Measurements from ENCODE around the gene TMEM209. TPM values are rescaled to one million over a fixed set of nuclear protein-coding genes. Genes with fewer than 3 reads are reported as not detected.

Gene TMEM209
- polyA plus RNA-seq, 1 donor from 2014 or later = 14.6 TPM

DNA sequence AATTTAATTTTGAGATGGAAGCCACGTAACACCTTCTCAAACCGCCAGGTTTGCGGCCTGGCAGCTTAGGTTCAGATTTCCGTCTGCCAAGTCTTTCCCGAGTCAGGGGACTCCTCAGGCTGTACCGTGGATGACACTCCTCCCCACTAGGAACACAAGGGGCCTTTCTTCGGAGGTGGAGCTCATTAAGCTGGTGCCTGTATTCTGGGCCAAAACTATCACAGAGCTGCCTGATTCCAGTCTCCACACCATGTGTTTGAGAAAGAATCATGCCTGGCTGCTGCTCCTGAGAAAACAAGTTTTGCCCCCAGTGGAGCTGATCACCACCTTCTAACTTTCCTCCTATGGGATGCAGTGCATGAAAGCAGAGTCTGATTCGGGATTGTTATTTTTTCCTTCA is 44.8 kb downstream of the TMEM209 start:
- Histone ChIP-seq H3K9me2 (ENCODE audit: insufficient read depth, low read length) (no peaks in the 10 kb centered on the region), H3F3A (ENCODE audit: insufficient read depth, low read length, poor library complexity, severe bottlenecking) (no peaks in the 10 kb centered on the region), H3K9ac (ENCODE audit: low read length) (no peak overlapping the region), H2AFZ (ENCODE audit: low read depth, low read length) (no peak overlapping the region), H3K4me3 (ENCODE audit: low read length) (no peak overlapping the region), H3K27ac (ENCODE audit: low read length) (no peak overlapping the region), H4K20me1 (ENCODE audit: insufficient read depth) (no peaks in the 10 kb centered on the region), H3K4me2 (ENCODE audit: low read length) (no peak overlapping the region), H3K27me3 (ENCODE audit: insufficient read depth, low read depth, low read length) (no peaks in the 10 kb centered on the region), H3K79me2 (replicated peaks; ENCODE audit: insufficient read depth, low read length) (no peaks in the 10 kb centered on the region), H3K9me3 (ENCODE audit: low read length) (no peaks in the 10 kb centered on the region), H3K36me3 (ENCODE audit: insufficient read depth, low read length) (no peaks in the 10 kb centered on the region)
- TF ChIP-seq MXI1 (conservative IDR thresholded peaks at IDR 0.05; ENCODE audit: poor library complexity, severe bottlenecking) = no peak
- TF ChIP-seq POLR2AphosphoS5 (IDR thresholded peaks at IDR 0.05) = no peak
- no peak for TF ChIP-seq TAF1 (IDR thresholded peaks at IDR 0.05; ENCODE audit: low read depth)
- no peak for TF ChIP-seq RAD21 (conservative IDR thresholded peaks at IDR 0.05)
- no peak for TF ChIP-seq SMC3 (conservative IDR thresholded peaks at IDR 0.05; ENCODE audit: poor library complexity)
- TF ChIP-seq, protein P1, sequence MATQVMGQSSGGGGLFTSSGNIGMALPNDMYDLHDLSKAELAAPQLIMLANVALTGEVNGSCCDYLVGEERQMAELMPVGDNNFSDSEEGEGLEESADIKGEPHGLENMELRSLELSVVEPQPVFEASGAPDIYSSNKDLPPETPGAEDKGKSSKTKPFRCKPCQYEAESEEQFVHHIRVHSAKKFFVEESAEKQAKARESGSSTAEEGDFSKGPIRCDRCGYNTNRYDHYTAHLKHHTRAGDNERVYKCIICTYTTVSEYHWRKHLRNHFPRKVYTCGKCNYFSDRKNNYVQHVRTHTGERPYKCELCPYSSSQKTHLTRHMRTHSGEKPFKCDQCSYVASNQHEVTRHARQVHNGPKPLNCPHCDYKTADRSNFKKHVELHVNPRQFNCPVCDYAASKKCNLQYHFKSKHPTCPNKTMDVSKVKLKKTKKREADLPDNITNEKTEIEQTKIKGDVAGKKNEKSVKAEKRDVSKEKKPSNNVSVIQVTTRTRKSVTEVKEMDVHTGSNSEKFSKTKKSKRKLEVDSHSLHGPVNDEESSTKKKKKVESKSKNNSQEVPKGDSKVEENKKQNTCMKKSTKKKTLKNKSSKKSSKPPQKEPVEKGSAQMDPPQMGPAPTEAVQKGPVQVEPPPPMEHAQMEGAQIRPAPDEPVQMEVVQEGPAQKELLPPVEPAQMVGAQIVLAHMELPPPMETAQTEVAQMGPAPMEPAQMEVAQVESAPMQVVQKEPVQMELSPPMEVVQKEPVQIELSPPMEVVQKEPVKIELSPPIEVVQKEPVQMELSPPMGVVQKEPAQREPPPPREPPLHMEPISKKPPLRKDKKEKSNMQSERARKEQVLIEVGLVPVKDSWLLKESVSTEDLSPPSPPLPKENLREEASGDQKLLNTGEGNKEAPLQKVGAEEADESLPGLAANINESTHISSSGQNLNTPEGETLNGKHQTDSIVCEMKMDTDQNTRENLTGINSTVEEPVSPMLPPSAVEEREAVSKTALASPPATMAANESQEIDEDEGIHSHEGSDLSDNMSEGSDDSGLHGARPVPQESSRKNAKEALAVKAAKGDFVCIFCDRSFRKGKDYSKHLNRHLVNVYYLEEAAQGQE (IDR thresholded peaks at IDR 0.05; ENCODE audit: borderline replicate concordance) = no peak
- TF ChIP-seq, protein P2, sequence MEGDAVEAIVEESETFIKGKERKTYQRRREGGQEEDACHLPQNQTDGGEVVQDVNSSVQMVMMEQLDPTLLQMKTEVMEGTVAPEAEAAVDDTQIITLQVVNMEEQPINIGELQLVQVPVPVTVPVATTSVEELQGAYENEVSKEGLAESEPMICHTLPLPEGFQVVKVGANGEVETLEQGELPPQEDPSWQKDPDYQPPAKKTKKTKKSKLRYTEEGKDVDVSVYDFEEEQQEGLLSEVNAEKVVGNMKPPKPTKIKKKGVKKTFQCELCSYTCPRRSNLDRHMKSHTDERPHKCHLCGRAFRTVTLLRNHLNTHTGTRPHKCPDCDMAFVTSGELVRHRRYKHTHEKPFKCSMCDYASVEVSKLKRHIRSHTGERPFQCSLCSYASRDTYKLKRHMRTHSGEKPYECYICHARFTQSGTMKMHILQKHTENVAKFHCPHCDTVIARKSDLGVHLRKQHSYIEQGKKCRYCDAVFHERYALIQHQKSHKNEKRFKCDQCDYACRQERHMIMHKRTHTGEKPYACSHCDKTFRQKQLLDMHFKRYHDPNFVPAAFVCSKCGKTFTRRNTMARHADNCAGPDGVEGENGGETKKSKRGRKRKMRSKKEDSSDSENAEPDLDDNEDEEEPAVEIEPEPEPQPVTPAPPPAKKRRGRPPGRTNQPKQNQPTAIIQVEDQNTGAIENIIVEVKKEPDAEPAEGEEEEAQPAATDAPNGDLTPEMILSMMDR (IDR thresholded peaks at IDR 0.05; ENCODE audit: poor library complexity, severe bottlenecking) = no peak
- no peak for TF ChIP-seq EZH2 (IDR thresholded peaks at IDR 0.05; ENCODE audit: borderline replicate concordance, insufficient read depth, low read length, poor library complexity, severe bottlenecking)
- no peak for TF ChIP-seq EP300 (conservative IDR thresholded peaks at IDR 0.05; ENCODE audit: poor library complexity, severe bottlenecking)

DNA sequence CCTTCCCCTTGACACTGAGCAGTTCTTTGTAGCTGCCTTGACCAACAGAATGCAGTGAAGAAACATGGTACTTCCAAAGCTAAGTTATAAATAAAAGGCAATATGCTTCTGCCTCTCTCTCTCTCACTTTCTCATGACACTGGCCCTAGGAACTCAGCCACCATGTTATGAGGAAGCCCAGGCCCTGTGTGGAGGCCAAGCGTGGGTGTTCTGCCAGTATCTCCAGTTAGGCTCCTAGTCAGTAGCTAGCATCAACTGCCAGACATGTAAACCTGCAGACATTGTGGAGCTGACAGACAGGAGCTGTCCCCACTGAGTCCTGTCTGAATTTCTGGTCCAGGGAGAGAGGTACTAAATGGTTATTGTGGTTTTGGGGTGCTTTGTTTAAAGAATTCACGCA is 45.2 kb downstream of the TMEM209 start:
- no peaks in the 10 kb centered on the region for H3K36me3 ChIP-seq (ENCODE audit: insufficient read depth, low read length)
- no peaks in the 10 kb centered on the region for H3K9me3 ChIP-seq (ENCODE audit: low read length)
- H3K4me2 ChIP-seq (ENCODE audit: low read length) = no peak overlapping the region
- no peak overlapping the region for H3K27ac ChIP-seq (ENCODE audit: low read length)
- no peaks in the 10 kb centered on the region for H3K27me3 ChIP-seq (ENCODE audit: insufficient read depth, low read depth, low read length)
- H3K79me2 ChIP-seq (replicated peaks; ENCODE audit: insufficient read depth, low read length) = no peaks in the 10 kb centered on the region
- no peak overlapping the region for H2AFZ ChIP-seq (ENCODE audit: low read depth, low read length)
- no peak overlapping the region for H3K9ac ChIP-seq (ENCODE audit: low read length)
- no peaks in the 10 kb centered on the region for H3F3A ChIP-seq (ENCODE audit: insufficient read depth, low read length, poor library complexity, severe bottlenecking)
- no peaks in the 10 kb centered on the region for H4K20me1 ChIP-seq (ENCODE audit: insufficient read depth)
- no peaks in the 10 kb centered on the region for H3K9me2 ChIP-seq (ENCODE audit: insufficient read depth, low read length)
- no peak overlapping the region for H3K4me3 ChIP-seq (ENCODE audit: low read length)
- TF ChIP-seq, protein P2 (IDR thresholded peaks at IDR 0.05; ENCODE audit: poor library complexity, severe bottlenecking) = no peak
- TF ChIP-seq MXI1 (conservative IDR thresholded peaks at IDR 0.05; ENCODE audit: poor library complexity, severe bottlenecking) (no peak), POLR2AphosphoS5 (IDR thresholded peaks at IDR 0.05) (no peak), EP300 (conservative IDR thresholded peaks at IDR 0.05; ENCODE audit: poor library complexity, severe bottlenecking) (no peak), RAD21 (conservative IDR thresholded peaks at IDR 0.05) (no peak), EZH2 (IDR thresholded peaks at IDR 0.05; ENCODE audit: borderline replicate concordance, insufficient read depth, low read length, poor library complexity, severe bottlenecking) (no peak), TAF1 (IDR thresholded peaks at IDR 0.05; ENCODE audit: low read depth) (no peak), SMC3 (conservative IDR thresholded peaks at IDR 0.05; ENCODE audit: poor library complexity) (no peak)
- TF ChIP-seq, protein P1 (IDR thresholded peaks at IDR 0.05; ENCODE audit: borderline replicate concordance) = no peak
